ENCODE data around the gene PPFIBP2. TPM values are rescaled to one million over a fixed set of nuclear protein-coding genes. Genes with fewer than 3 reads are reported as not detected.

PPFIBP2 gene
- total and polyA plus RNA-seq, 2 of the 13 experiments (the other 11 are each of a cell fraction or from before 2014, with no cell fraction given): 15.0 to 52.5 TPM

GRCh38 chr11:7655253-7656217 lies 141.7 kb downstream of the PPFIBP2 start (continued):
- no peak for TF ChIP-seq ZNF883 (CRISPR knock-in tag; IDR thresholded peaks at IDR 0.05; ENCODE audit: not compliant biosample characterization)

GRCh38 chr11:7656704-7657103 lies 142.9 kb downstream of the PPFIBP2 start:
- no peaks in the 10 kb centered on the region for H4K20me1 ChIP-seq (ENCODE audit: insufficient read depth, low read length)
- WGBS (ENCODE audit: low lambda C conversion rate): 96% methylated on average over 8 of the region's 11 CpGs
- intact Hi-C loops (cut with micrococcal nuclease; ENCODE audit: unreplicated experiment): loop anchor here (2.0 kb wide), 2 partner anchors 84 to 144 kb away; partner anchors contain the start of gene PPFIBP2
- BruUV-seq (replicated peaks): no TSS peak
- no peaks in the 10 kb centered on the region for H3K79me2 ChIP-seq (ENCODE audit: insufficient read depth, low read length)
- H3K4me2 ChIP-seq (ENCODE audit: low read depth, low read length): no peak overlapping the region
- ATAC-seq (peak; percentile 9; the same call in 2 of the 3 replicates), DNase-seq (ENCODE audit: low spot score) (no peak), FAIRE-seq (no peak)
- ChIA-PET CTCF (ENCODE audit: low intra/inter-chr PET ratio, low total read pairs) (interaction anchor here (1.4 to 3.1 kb wide), 3 partner anchors 9 to 143 kb away, joined by 3 to 31 read pairs (median 7); partner anchors contain the start of gene PPFIBP2), POLR2A (interaction anchor here (0.7 to 1.5 kb wide), 4 partner anchors 81 to 85 kb away, joined by 3 to 11 read pairs (median 7); no protein-coding TSS in a partner anchor)
- no peak overlapping the region for H3K27ac ChIP-seq (ENCODE audit: extremely low read length, insufficient read depth, low read length)
- peaks cover 14 to 37% of the 10 kb centered on the region in 2 experiments; a peak in 4 of 5 replicates for H3K36me3 ChIP-seq (replicated peaks in 1 of 2; ENCODE audit: control insufficient read depth in 1 of 2, insufficient read depth in 2 of 2, low read length in 2 of 2)
- no peaks in the 10 kb centered on the region for H3K9me3 ChIP-seq (ENCODE audit: low read length)
- H2AFZ ChIP-seq (ENCODE audit: low read length): no peak overlapping the region
- no peak overlapping the region for H3K4me3 ChIP-seq (replicated peaks in 1 of 3; ENCODE audit: insufficient read depth in 1 of 3, low read depth in 2 of 3, low read length in 3 of 3)
- H3K9ac ChIP-seq (ENCODE audit: insufficient read depth, low read depth, low read length): no peak overlapping the region
- in situ Hi-C loops (cut with HindIII; ENCODE audit: extremely low pct_ligation_motif_present, low pct_unique_long_range_greater_than_20kb): no loop called here
- H3K27me3 ChIP-seq (ENCODE audit: control insufficient read depth in 1 of 2, insufficient read depth in 2 of 2, low read length in 2 of 2): no peaks in the 10 kb centered on the region
- peaks cover 36% of the 10 kb centered on the region for H3K4me1 ChIP-seq (ENCODE audit: insufficient read depth, low read length)
- TF ChIP-seq, protein P1, sequence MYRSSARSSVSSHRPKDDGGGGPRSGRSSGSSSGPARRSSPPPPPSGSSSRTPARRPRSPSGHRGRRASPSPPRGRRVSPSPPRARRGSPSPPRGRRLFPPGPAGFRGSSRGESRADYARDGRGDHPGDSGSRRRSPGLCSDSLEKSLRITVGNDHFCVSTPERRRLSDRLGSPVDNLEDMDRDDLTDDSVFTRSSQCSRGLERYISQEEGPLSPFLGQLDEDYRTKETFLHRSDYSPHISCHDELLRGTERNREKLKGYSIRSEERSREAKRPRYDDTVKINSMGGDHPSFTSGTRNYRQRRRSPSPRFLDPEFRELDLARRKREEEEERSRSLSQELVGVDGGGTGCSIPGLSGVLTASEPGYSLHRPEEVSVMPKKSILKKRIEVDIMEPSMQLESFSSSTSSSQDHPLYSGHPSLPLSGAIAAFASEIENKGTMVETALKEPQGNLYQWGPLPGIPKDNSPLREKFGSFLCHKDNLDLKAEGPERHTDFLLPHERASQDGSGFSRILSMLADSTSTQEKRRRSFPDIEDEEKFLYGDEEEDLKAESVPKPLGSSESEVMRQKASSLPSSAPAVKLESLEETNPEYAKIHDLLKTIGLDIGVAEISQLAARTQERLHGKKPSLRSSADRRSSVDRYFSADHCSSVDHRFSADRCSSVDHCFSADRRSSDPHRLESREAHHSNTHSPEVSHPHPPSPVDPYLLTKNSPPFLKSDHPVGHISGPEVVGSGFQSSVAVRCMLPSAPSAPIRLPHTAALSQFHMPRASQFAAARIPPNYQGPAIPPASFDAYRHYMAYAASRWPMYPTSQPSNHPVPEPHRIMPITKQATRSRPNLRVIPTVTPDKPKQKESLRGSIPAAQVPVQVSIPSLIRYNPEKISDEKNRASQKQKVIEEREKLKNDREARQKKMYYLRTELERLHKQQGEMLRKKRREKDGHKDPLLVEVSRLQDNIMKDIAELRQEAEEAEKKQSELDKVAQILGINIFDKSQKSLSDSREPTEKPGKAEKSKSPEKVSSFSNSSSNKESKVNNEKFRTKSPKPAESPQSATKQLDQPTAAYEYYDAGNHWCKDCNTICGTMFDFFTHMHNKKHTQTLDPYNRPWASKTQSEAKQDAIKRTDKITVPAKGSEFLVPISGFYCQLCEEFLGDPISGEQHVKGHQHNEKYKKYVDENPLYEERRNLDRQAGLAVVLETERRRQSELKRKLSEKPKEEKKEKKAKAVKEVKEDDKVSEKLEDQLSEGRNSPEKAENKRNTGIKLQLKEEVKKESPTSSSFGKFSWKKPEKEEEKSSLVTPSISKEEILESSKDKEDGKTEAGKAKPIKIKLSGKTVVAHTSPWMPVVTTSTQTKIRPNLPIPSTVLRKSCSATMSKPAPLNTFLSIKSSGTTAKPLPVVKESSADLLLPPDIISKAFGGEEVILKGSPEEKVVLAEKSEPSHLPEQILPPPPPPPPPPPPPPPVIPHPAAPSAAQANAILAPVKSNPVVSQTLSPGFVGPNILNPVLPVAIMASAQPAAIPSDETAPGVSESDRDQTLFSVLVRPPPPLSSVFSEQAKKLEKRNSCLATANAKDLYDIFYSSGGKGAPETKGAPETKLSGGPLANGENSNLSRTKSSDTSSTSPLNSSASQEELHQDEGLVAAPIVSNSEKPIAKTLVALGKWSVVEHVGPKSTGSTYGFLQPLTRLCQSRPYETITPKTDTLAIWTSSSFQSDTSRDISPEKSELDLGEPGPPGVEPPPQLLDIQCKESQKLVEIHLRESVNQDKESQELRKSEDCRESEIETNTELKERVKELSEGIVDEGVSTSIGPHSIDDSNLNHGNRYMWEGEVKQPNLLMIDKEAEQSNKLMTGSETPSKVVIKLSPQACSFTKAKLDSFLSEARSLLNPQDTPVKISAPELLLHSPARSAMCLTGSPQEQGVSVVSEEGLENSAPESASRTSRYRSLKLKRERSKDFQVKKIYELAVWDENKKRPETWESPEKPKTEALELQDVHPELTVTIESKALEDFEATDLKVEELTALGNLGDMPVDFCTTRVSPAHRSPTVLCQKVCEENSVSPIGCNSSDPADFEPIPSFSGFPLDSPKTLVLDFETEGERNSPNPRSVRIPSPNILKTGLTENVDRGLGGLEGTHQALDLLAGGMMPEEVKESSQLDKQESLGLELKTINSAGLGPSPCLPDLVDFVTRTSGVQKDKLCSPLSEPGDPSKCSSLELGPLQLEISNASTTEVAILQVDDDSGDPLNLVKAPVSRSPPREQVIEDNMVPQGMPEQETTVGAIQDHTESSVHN (CRISPR knock-in tag; IDR thresholded peaks at IDR 0.05): no peak
- TF ChIP-seq HNRNPH1 (optimal IDR thresholded peaks at IDR 0.05; ENCODE audit: low read depth, low read length) (no peak), IRF2 (CRISPR knock-in tag; IDR thresholded peaks at IDR 0.05) (no peak), TAF1 (CRISPR knock-in tag; IDR thresholded peaks at IDR 0.05) (no peak), ZMAT3 (CRISPR knock-in tag; conservative IDR thresholded peaks at IDR 0.05) (no peak), CCDC6 (CRISPR knock-in tag; IDR thresholded peaks at IDR 0.05) (no peak), HDAC1 (CRISPR knock-in tag; IDR thresholded peaks at IDR 0.05) (no peak), SYNCRIP (IDR thresholded peaks at IDR 0.05; ENCODE audit: insufficient read depth, low read depth, low read length) (no peak)
- TF ChIP-seq, protein P2, sequence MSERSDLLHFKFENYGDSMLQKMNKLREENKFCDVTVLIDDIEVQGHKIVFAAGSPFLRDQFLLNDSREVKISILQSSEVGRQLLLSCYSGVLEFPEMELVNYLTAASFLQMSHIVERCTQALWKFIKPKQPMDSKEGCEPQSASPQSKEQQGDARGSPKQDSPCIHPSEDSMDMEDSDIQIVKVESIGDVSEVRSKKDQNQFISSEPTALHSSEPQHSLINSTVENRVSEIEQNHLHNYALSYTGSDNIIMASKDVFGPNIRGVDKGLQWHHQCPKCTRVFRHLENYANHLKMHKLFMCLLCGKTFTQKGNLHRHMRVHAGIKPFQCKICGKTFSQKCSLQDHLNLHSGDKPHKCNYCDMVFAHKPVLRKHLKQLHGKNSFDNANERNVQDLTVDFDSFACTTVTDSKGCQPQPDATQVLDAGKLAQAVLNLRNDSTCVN (CRISPR knock-in tag; IDR thresholded peaks at IDR 0.05; ENCODE audit: borderline replicate concordance): no peak
